Myocyte (in vitro differentiated cells): ENCODE data around the gene RELA. TPM values are rescaled to one million over a fixed set of nuclear protein-coding genes. Genes with fewer than 3 reads are reported as not detected.
A peak's percentile ranks its signal among the peaks of the same experiment; 100 is the strongest.

ENCODE experiments used
- DNase-seq: peaks from one replicate; pipeline ENCODE4 v3.0.0-alpha.2; 2012; ENCODE audit warnings: low read depth
- microRNA-seq: library from miRNA; unstranded; fragments of <30 nt; microRNA quantifications from one replicate; pipeline ENCODE4, GENCODE V29; 2016
- total RNA-seq: library from RNA; depleted of rRNA; stranded (reverse); fragments of >200 nt; gene quantifications from 2 replicates; pipeline ENCODE4 v1.2.3, GENCODE V29; 2014

RELA gene
- total RNA-seq, 1 donor from 2014 or later, result 37.1 TPM

- peak; percentile 100 for DNase-seq
Observed at GRCh38 chr11:65615229-65615949, 47.3 kb downstream of the RELA start, which contains the start of gene PCNX3. TSS of gene PCNX3 (plus strand) at chr11:65615776. CDS start at chr11:65616312, 536 bp downstream.

GRCh38 chr11:65613091-65613928 is 49.4 kb downstream of the RELA start:
- no peak for DNase-seq

- DNase-seq, result no peak
Observed at GRCh38 chr11:65612691-65613090, 50.0 kb downstream of the RELA start.

DNA sequence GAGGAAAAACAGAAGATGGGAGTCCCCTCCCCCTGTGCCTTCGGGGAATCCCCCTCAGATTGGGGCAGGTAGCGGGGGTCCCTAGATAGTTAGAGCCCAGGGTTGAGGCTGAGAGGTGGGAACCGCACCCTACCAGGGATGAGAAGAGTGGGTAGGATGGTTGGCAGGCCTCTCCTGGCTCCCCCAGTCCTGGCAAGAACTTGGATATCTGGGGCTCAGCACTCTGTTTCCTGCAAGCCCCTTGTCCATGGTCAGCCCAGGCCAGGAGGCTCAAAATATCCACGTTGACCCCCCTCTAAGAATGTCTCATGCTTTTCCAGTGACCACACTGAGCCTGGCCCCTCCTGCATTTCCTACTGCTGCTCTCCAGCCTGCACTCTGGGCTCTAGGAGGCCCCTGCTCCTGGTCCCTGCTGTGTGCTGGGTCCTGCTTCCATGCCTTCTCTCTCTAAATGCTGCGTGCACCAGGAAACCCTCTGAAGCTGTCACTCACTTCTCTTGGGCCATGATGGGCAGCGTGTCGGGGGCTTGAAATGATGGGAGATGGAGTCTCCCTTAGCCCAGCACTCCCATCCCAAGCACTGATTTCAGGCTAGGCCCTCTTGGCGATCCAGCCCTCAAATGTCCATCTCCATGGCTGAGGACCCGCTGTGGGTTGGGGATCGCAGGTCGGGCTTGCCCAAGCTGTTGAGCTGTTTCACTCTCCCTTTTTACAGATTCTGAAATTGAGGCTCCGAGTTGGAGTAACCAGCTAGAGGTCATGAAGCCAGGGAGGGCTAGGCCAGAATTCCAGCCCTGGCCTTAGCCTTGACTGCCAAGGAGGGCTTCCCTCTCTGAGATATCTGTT is 50.7 kb downstream of the RELA start:
- no peak for DNase-seq

- DNase-seq, result no peak
Observed at GRCh38 chr11:65611028-65611757, 51.5 kb downstream of the RELA start.

- no peak for DNase-seq
Observed at GRCh38 chr11:65610404-65610803, 52.3 kb downstream of the RELA start.

DNA sequence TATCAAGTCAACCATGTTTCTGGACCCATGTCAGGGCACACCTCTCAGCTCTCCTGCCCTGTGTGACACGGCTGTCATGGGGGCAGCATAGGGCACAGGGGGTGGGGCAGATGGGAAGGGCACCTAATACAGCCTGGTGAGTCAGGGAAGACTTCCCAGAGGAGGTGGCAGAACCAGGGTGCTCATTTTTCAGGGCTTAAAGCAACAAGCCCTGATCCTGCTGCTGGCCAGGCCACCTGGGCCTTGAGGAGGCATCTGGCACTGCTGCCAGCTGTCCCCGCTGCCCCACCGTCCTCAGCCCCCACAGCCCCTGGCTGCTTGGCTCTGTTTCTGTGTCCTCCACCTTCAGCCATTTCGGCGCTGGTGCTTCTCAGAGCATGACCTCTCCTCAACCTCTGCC is 53.1 kb downstream of the RELA start:
- no peak for DNase-seq

GRCh38 chr11:65609229-65609628 is 53.5 kb downstream of the RELA start:
- DNase-seq, result no peak

GRCh38 chr11:65607614-65608426 is 54.9 kb downstream of the RELA start:
- DNase-seq, result no peak

DNA sequence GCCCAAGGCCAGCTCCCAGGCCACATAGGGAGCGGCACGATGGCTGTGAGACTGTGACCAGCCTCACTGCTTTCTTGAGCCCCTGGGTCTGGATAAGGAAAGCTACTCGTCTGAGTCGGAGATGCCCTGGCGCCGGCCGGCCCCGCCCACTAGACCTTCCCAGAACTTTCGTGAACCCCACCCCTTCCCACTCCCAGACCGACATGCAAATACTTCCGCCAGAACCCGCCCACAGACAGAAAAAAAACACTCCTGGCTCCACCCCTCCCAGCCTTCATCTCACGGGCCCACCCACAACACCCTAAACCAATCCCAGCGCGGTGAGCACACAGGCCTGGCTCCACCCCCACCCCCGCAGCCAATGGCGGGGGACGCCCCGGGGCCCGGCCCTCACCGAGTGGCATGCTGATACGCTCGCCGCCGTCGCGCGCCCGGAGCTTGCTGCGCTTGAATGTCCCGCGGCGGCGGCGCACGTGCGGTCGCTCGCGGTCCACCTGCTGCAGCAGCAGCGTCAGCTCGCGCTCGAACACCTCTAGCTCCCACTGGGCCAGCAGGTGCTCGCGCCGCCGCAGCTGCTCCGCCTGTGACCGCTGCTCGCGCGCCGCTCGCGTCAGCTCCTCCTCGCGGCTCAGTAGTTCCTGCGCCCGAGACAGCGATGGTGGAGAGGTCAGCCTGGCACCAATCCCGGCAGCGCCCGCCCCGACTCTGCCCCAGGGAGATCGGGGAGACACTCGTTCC is 55.7 kb downstream of the RELA start:
- no peak for DNase-seq

GRCh38 chr11:65604258-65604657 is 58.5 kb downstream of the RELA start:
- peak; percentile 73 for DNase-seq

Small RNA genes lying within 50 kb of the gene (microRNA-seq; reads per million reads assigned to microRNA genes)
- gene MIR4489, result not detected
- 0.48 reads per million for gene MIR4690

Other genes with a start within 250 kb of the RELA start
- 109 and 172 TPM in 2 replicates for gene NEAT1, start 240.1 kb downstream of the RELA start, total RNA-seq
- gene MALAT1, start 163.9 kb downstream of the RELA start, total RNA-seq, result 5,859 and 8,069 TPM in 2 replicates
- 84.4 and 128 TPM in 2 replicates for gene SCYL1, start 137.8 kb downstream of the RELA start, total RNA-seq
- 26.4 and 27.5 TPM in 2 replicates for gene LTBP3, start 104.6 kb downstream of the RELA start, total RNA-seq
- gene ZNRD2, start 92.4 kb downstream of the RELA start, total RNA-seq, result 41.4 and 42.4 TPM in 2 replicates
- 91.7 and 116 TPM in 2 replicates for gene FAM89B, start 90.4 kb downstream of the RELA start, total RNA-seq
- 591 and 791 TPM in 2 replicates for gene EHBP1L1, start 86.9 kb downstream of the RELA start, total RNA-seq
- gene KCNK7, start 67.1 kb downstream of the RELA start, total RNA-seq, result not detected in 2 replicates
- gene MAP3K11, start 48.7 kb downstream of the RELA start, total RNA-seq, result 30.9 and 32.7 TPM in 2 replicates
- gene PCNX3, start 47.1 kb downstream of the RELA start, total RNA-seq, result 21.6 and 25.2 TPM in 2 replicates
- 19.7 and 42.6 TPM in 2 replicates for gene SIPA1, start 24.8 kb downstream of the RELA start, total RNA-seq
- 37.8 and 43.2 TPM in 2 replicates for gene KAT5, start 49.3 kb upstream of the RELA start, total RNA-seq
- gene RNASEH2C, start 57.9 kb upstream of the RELA start, total RNA-seq, result 37.1 and 83.3 TPM in 2 replicates
- gene AP5B1, start 118.1 kb upstream of the RELA start, total RNA-seq, result 9.8 and 10.2 TPM in 2 replicates
- gene OVOL1, start 124.1 kb upstream of the RELA start, total RNA-seq, result not detected in 2 replicates
- 0.36 and 0.40 TPM in 2 replicates for gene SNX32, start 171.0 kb upstream of the RELA start, total RNA-seq
- gene CFL1, start 195.3 kb upstream of the RELA start, total RNA-seq, result 748 and 837 TPM in 2 replicates
- 46.8 and 47.6 TPM in 2 replicates for gene MUS81, start 197.5 kb upstream of the RELA start, total RNA-seq
- 124 and 141 TPM in 2 replicates for gene EFEMP2, start 209.9 kb upstream of the RELA start, total RNA-seq
- gene CTSW, start 216.9 kb upstream of the RELA start, total RNA-seq, result not detected in 2 replicates
- gene FIBP, start 225.6 kb upstream of the RELA start, total RNA-seq, result 92.4 and 103 TPM in 2 replicates
- 76.4 and 102 TPM in 2 replicates for gene CCDC85B, start 227.8 kb upstream of the RELA start, total RNA-seq
- gene FOSL1, start 237.5 kb upstream of the RELA start, total RNA-seq, result 7.5 and 11.6 TPM in 2 replicates